GM18870 (cell line): ENCODE data around the gene STAT5A.
"Not testable (repeated sequence)": the region's sequence is repeated elsewhere in the genome, so short reads cannot be mapped to it uniquely, and the experiment has no call there.

Source experiments
- ATAC-seq: cut with Tn5 transposase; IDR thresholded peaks from one replicate; pipeline ENCODE4 v1.9.1; 2021; ENCODE audit warnings: moderate library complexity; ENCODE audit not compliant: unreplicated experiment

Gene STAT5A

DNA sequence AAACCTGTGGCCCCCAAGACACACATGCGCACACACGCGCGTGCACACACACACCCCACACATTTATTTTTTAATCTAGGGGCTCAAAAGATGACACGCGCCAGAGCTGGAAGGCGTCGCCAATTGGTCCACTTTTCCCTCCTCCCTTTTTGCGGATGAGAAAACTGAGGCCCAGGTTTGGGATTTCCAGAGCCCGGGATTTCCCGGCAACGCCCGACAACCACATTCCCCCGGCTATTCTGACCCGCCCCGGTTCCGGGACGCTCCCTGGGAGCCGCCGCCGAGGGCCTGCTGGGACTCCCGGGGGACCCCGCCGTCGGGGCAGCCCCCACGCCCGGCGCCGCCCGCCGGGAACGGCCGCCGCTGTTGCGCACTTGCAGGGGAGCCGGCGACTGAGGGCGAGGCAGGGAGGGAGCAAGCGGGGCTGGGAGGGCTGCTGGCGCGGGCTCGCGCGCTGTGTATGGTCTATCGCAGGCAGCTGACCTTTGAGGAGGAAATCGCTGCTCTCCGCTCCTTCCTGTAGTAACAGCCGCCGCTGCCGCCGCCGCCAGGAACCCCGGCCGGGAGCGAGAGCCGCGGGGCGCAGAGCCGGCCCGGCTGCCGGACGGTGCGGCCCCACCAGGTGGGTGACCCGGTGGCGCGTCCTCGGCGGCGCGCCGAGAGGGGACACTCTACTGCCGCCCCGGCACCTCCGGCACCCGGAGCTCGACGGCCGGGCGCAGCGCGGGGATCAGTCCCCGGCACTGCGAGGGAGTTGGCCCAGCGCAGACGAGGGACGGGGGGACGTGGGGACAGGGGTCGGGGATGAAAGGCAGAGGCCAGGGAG lies at the start of gene STAT5A:
STAT5A (plus strand) TSS at position 522 of the 826 bp plus-strand sequence. CDS start 914 bp downstream, outside the sequence.
- no peak for ATAC-seq

DNA sequence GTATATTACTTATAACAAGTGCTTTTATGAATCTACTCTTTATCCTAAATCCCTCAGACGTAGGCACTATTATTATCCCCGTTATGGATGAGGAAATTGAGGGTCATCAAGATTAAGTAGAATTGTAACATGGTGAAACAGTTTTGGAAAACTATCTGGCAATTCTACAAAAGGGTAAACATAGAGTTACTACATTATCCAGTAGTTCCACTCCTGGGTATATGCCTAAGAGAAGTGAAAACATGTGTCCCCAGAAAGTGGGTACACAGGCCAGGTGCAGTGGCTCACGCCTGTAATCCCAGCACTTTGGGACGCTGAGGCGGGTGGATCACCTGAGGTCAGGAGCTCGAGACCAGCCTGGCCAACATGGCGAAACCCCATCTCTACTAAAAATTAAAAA lies 48.7 kb upstream of the STAT5A start:
- not testable (repeated sequence) for ATAC-seq

DNA sequence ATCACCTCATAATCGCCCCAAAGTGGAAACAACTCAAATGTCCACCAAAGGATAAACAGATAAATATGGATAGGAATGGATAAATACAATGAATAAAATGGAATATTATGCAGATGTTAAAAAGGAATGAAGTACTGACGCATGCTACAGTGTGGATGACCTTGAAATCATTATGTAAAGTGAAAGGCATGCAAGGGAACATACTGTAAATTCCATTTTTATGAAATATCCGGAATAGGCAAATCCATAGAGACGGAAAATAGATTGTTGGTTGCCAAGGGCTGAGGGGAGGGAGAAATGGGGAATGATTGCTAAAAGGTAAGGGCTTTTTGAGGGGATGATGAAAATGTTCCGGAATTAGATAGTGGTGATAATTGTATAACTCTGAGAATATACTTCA lies 48.1 kb upstream of the STAT5A start:
- no peak for ATAC-seq

DNA sequence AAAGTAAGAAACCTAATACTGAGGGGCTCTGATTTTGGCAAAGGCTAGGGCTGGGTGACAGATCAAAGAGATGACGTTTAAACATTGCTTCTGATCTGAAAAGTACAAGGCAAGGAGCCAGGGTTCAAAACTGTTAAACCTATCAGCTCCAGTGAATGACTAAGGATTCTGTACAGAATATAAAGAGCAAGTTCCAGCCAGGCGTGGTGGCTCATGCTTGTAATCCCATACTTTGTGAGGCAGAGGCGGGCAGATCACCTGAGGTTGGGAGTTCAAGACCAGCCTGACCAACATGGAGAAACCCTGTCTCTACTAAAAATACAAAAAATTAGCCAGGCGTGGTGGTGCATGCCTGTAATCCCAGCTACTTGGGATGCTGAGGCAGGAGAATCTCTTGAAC lies 47.4 kb upstream of the STAT5A start:
- ATAC-seq = not testable (repeated sequence)

DNA sequence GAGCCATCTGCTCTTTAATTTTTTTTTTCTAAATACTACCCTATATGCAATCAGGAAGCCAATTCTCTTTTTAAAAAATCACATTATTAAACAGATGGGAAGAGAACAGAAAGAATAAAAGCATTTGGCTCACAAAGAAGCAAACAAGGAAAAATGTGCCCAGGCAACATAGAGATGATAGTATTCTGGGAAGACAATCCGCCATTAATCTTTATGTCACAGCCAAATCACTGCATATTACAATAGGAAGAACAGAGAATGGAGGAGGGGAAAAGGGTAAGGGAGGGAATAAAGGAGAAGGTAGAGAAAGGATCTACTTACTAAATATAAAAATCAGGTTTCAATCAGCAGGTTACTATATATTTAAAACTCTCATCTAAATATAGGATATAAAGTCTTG lies 46.4 kb upstream of the STAT5A start:
- no peak for ATAC-seq

DNA sequence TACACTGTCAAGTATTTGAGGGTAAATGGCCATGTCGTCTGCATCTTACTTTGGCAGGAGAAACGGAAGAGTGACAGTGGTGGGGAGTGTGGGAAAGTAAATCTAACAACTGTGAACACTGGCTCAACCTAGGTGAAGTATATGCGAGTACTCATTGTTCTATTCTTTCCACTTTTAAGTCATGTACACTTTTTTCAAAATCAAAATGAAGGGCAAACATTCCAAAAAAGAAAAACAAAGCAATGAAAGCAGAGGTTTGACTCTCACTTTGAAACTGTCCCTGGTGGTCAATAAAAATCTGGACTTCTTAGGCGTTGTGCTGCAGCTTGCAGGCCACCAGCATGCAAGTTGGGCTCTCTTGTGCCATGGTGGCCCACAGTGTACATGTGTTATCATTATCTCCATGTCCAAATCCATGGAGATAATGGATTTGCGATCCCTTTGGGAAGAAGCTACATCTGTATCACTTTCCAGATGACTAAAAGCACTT lies 44.8 kb upstream of the STAT5A start:
- no peak for ATAC-seq

DNA sequence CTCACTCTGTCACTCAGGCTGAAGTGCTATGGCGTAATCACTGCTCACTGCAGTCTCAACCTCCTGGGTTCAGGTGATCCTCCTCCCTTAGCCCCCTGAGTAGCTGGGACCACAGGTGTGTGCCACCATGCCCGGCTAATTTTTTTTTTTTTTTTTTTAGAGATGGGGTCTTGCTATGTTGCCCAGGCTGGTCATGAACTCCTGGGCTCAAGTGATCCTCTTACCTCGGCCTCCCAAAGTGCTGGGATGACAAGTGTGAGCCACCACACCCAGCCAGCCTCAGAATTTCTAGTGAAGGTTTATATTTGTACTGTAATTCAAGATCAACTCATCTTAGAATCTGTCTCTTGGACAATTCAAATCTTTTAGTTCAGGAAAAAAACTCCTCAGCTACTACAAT lies 44.2 kb upstream of the STAT5A start:
- ATAC-seq = not testable (repeated sequence)

DNA sequence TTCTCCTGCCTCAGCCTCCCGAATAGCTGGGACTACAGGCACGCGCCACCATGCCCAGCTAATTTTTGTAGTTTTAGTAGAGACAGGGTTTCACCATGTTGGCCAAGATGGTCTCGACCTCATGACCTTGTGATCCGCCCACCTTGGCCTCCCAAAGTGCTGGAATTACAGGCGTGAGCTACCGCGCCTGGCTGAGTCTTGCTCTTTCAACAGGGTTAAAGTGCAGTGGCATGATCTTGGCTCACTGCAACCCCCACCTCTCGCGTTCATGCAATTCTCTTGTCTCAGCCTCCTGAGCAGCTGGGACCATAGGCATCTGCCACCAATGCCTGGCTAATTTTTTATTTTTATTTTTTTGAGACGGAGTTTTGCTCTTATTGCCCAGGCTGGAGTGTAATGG lies 43.1 kb upstream of the STAT5A start:
- ATAC-seq = not testable (repeated sequence)

DNA sequence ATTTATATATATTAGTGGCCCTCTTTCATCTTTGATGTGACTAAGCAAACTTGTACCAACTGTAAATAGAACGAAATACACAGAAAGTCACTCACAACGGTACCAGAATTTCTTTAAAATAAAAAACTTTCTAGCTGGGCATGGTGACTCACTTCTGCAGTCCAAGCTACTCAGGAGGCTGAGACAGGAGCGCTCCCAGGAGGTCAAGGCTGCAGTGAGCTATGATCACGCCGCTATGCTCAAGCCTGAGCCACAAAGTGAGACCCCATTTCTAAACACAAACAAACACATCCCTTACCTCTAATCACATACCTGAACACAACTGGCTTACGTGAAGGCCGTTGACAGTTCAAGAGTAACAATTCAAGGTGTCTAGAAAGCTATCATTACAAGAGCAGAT lies 41.8 kb upstream of the STAT5A start:
- no peak for ATAC-seq

DNA sequence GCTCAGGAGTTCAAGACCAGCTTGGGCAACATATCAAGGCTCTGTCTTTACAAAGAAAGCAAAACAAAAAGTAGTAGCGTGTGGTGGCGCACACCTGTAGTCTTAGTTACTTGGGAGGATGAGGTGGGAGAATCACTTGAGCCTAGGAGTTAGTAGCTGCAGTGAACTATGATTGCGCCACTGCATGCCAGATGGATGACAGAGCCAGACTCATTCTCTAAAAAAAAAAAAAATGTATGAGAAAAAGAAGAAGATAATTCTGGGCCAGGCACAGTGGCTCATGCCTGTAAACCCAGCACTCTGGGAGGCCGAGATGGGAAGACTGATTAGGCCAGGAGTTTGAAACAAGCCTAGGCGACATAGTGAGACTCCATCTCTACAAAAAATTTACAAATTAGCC lies 40.6 kb upstream of the STAT5A start:
- ATAC-seq = no peak

DNA sequence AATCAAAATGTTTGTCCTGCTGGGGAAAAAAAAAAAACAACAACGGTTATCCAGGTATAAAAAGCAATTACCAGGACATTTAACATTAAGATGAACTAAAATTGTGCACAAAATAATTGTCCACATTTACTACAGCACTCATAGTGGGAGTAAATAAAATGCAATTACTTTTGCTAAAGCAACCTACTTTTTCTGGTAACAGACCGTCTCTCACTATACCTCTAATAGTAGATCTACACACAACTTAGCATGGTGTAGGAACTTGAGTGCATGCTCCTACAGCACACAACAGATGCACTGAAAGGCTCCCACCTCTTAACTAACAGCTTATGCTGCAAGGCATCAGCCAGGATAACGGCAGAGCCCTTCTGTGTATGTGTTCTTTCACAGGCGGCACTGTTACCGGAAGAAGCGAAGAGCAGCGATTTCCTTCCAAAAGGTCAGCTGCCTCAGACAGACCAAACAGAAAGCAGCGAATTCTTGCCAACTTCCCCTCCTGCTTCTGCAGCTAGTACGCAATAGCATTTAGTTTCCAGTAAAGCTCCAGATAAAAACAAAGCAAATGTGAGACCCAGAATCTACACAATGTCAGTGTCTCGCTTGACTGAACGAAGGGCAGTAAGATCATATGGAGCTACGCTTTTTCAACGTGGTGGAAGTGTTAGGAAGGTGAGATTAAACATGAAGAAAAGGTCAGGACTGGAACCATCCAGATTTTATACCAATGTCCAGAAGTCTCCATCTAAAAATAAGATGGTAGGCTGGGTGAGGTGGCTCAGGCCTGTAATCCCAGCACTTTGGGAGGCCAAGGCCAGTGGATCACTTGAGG lies 39.7 kb upstream of the STAT5A start:
- ATAC-seq = peak; percentile 55

DNA sequence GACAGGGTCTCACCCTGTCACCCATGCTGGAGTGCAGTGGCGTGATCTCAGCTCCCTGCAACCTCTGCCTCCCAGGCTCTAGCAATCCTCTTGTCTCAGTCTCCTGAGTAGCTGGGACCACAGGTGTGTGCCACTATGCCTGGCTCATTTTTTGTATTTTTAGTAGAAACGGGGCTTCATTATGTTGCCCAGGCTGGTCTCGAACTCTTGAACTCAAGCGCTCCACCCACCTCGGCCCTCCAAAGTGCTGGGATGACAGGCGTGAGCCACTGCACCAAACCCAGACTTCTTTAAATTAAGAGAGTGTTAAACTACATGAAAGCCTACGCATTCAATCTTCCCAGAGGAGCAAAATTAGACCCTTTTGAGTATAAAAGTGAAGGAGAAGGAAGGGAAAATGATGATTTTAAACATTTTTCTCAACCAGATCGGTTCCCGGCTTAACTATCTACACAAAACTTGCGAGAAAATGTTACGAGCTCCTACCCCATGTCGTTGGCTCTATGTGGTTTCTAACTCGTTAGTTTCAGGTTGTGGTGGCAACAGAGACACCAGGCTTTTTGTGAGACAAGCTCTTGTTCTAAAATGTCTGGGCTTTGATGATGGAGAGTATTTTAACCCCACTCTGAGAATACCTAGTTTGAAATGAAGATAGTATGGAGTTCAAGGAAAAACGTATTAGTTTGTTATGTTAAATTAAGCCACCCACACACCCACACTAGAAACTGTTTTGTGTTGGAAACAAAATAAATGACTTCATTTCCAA lies 38.4 kb upstream of the STAT5A start:
- no peak for ATAC-seq

DNA sequence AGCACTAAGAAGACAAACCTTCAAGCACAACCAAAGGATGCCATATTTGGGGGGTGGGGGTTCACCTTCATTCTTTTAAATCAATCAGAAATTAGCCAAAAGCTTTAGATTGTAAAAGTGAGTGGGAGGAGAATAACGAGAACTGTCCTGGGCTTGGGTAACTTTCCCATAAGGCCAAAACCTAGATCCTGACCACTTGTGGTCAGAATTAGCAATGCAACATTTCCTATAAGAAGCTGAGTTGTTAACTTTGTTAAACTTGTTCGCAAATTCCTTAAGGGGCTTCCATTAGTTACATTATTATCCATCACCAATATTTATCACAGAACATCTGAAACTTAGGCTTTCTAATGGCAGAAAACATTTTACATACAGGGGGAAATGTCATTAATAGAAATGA lies 37.2 kb upstream of the STAT5A start:
- no peak for ATAC-seq

DNA sequence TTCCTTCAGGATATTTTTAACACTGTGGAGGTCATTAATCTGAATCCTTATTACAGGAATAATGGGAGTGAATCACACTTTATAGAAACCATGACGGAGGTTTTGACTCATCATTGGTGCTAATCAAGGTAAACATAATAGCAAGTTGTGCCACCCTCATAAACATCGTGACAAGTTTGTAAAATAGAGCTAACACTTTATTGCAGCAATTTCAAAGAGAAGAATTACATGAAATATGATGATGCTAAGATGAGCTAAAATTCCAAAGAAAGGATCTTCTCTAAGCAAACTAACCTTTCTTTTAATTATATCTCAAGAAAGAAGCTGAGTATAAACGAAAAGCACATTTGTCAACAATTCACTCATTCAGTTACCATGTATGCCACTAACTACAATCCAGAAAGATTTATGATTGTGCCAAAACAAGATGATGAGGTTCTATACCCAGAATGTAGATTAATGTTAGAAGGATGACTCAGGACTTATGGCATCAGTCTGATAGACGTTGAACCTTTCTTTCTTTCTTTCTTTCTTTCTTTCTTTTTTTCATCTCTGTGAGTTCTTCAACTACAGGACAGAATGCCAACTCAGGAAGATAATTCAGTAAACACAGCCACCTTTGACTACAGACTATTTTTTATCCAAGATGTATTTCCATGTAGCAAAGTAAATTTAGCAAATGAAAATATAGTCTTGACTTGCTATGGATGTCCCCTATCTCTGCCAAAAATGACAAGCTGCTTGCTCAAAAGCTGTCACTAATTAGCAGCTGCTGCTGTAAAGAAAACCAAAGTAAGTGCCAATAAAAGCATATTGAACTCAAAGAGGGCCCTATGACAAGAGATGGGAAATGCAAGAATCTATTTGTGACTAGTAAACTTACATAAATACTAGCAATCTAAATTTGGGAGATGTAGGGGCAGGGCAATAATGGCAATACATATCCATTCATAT lies 35.4 kb upstream of the STAT5A start:
- no peak for ATAC-seq

DNA sequence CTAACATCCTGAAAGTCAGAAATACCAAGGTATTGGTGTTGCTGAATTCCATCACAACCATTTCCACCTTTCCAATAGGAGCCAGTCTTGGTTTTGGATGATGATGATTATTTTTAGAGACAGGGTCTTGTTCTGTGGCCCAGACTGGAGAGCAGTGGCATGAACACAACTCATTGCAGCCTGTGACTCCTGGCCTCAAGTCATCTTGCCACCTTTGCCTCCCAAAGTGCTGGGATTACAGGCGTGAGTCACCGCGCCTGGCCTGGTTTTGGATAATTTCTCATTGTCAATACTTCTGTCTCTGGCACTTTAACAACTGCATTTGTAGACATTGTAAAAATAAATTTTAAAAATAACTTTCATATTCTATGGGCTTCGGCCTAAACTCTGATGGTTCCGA lies 34.7 kb upstream of the STAT5A start:
- no peak for ATAC-seq

DNA sequence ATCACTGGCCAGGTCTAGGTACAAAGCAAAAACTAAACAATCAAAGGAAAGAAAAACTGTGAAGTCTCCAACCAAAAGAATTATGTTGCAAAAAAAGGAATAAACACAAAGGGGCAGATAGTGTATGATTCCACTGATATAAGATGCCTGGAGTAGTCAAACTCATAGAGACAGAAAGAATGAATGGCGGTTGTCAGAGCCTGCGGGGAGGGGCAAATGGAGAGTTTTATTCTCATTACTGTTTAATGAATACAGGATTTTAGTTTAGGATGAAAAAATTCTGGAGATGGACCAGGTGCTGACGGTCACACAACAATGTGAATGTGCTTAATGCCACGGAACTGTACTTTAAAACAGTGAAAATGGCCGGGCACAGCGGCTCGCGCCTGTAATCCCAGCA lies 32.9 kb upstream of the STAT5A start:
- ATAC-seq = no peak

DNA sequence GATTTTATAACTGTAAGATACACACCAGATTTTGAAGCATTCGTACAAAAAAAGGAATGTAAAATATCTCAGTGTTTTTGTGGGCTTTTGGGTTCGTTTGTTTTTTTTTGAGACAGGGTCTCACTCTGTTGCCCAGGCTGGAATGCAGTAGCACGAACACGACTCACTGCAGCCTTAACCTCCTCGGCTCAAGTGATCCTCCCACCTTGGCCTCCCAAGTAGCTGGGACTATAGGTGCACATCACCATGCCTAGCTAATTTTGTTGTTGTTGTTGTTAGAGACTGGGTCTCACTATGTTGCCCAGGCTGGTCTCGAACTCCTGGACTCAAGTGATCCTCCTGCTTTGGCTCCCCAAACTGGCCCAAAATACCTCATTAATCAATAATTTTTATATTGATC lies 28.0 kb upstream of the STAT5A start:
- ATAC-seq = no peak

DNA sequence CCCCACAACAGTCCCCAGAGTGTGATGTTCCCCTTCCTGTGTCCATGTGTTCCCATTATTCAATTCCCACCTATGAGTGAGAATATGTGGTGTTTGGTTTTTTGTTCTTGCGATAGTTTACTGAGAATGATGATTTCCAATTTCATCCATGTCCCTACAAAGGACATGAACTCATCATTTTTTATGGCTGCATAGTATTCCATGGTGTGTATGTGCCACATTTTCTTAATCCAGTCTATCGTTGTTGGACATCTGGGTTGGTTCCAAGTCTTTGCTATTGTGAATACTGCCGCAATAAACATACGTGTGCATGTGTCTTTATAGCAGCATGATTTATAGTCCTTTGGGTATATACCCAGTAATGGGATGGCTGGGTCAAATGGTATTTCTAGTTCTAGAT lies 23.9 kb upstream of the STAT5A start:
- not testable (repeated sequence) for ATAC-seq

DNA sequence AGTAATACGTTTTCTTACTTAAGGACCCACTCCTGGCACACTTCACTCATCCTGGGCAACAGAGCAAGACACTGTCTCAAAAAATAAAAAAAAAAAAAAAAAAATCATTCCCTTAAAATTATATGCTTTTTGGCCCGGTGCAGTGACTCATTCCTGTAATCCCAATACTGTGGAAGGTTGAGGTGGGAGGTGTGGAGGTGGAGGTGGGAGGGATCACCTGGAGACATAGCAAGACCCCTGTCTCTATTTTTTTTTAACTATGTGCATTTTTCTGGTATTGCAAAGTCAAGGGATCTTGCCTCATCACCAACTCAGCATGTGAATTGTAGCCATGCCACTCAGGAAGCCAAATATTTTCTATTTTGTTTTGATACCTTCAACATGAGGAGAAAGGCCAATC lies 21.8 kb upstream of the STAT5A start:
- ATAC-seq = no peak
